Sigmoid colon (tissue), 3 donors: ENCODE measurements around the gene KDM1B.

Experiments used
- POLR2A ChIP-seq, 2 donors: fragments of 450-650 bp; IDR thresholded peaks; one replicate each; pipeline ENCODE4 v1.6.1; 2016; ENCODE audit warnings: antibody characterized with exemption in 2 of 2, mild to moderate bottlenecking in 2 of 2, moderate library complexity in 2 of 2
- TF ChIP-seq, protein P1 (sequence below), 4 experiments: fragments of 450-650 bp in 3 of 4; fragments of 200-600 bp in 1 of 4; IDR thresholded peaks; one replicate each; pipeline ENCODE4 v1.5.1; 2016 to 2019; ENCODE audit warnings: antibody characterized with exemption in 4 of 4, mild to moderate bottlenecking in 3 of 4, moderate library complexity in 2 of 4

DNA sequence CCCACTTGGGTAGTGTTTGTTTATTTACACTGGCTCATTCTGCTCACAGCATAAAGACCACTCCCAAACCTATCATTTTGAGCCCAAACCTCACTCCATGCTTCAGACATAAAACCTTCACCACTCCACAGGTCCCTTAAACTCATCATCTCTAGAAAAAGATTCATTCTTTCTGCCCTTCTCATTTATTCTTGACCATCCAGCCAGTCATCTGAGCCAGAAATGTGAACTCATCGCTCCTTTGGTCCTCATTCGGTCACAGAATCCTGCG is 12.7 kb upstream of the KDM1B start:
- TF ChIP-seq, protein P1, sequence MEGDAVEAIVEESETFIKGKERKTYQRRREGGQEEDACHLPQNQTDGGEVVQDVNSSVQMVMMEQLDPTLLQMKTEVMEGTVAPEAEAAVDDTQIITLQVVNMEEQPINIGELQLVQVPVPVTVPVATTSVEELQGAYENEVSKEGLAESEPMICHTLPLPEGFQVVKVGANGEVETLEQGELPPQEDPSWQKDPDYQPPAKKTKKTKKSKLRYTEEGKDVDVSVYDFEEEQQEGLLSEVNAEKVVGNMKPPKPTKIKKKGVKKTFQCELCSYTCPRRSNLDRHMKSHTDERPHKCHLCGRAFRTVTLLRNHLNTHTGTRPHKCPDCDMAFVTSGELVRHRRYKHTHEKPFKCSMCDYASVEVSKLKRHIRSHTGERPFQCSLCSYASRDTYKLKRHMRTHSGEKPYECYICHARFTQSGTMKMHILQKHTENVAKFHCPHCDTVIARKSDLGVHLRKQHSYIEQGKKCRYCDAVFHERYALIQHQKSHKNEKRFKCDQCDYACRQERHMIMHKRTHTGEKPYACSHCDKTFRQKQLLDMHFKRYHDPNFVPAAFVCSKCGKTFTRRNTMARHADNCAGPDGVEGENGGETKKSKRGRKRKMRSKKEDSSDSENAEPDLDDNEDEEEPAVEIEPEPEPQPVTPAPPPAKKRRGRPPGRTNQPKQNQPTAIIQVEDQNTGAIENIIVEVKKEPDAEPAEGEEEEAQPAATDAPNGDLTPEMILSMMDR (IDR thresholded peaks at IDR 0.05), result no peak
- no peak for TF ChIP-seq POLR2A (IDR thresholded peaks at IDR 0.05)
